NCI-H2029 treated with DMSO at 0.1 percent for 48 hours (cell line): ENCODE measurements around the gene ADGRD2.

ENCODE experiments used
- DNase-seq: peaks from one replicate; lab custom pipeline; 2025; lab: John Stamatoyannopoulos, UW

The ADGRD2 gene

DNA sequence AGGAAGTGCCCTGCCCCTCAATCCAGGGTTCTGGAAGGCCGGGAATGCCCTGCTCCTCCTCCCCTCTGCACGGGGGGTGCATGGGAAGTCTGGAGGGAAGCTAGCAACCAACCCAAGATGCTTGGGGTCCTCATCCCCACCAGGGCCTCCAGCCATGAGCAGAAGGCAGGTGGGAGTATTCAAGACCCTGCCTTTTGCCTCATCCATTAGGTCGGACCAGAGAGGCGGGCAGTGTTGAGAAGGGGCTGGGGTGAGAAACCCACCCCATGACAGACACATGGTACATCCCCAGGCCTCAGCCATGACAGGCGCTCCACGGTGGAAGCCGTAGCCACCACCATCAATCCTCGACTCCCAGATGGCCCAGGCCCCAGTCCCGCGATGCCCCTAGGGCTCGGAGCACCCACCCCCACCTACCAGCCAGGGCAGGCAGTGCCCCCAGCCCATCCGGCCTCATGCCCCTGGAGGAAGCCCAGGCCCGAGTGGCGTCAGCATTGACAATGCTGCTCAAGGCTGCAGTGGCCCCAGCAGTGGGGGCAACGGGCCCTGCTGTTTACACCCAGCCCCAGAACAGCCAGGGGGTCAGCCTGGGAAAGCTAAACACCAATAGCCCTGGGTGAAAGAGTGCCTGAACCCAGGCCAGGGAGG lies 48.4 kb downstream of the ADGRD2 start:
- no peak for DNase-seq

- no peak for DNase-seq
Measured at GRCh38 chr9:124499216-124499615, 49.0 kb downstream of the ADGRD2 start.

GRCh38 chr9:124500028-124500795 lies 50.0 kb downstream of the ADGRD2 start:
- no peak for DNase-seq

GRCh38 chr9:124500796-124501611 lies 50.8 kb downstream of the ADGRD2 start:
- DNase-seq: no peak

DNA sequence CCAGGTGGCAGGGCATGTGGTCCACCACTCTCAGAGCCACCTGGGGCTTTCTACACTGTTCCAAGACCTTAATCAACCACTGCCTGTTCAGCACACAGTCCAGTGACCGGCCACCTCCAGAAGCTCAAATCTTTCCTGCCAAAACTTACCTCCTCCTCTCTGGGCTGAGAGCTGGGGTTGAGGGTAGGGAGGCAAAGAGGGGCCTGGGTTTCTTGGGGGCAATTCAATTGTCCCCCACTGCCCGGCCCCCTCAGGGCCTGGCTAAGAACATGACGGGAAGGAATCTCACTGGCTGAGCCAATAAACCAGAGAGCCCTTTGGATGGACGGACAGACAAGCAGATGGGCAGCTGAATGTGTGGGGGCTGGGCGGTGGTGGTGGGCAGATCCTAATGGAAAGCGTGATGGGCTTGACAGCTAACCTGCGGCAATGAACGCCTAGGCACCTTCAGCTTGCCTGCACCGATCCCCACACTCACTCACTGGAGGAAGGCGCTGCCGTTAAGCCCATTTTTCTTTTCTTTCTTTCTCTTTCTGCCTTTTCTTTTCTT lies 51.6 kb downstream of the ADGRD2 start:
- DNase-seq: no peak

DNA sequence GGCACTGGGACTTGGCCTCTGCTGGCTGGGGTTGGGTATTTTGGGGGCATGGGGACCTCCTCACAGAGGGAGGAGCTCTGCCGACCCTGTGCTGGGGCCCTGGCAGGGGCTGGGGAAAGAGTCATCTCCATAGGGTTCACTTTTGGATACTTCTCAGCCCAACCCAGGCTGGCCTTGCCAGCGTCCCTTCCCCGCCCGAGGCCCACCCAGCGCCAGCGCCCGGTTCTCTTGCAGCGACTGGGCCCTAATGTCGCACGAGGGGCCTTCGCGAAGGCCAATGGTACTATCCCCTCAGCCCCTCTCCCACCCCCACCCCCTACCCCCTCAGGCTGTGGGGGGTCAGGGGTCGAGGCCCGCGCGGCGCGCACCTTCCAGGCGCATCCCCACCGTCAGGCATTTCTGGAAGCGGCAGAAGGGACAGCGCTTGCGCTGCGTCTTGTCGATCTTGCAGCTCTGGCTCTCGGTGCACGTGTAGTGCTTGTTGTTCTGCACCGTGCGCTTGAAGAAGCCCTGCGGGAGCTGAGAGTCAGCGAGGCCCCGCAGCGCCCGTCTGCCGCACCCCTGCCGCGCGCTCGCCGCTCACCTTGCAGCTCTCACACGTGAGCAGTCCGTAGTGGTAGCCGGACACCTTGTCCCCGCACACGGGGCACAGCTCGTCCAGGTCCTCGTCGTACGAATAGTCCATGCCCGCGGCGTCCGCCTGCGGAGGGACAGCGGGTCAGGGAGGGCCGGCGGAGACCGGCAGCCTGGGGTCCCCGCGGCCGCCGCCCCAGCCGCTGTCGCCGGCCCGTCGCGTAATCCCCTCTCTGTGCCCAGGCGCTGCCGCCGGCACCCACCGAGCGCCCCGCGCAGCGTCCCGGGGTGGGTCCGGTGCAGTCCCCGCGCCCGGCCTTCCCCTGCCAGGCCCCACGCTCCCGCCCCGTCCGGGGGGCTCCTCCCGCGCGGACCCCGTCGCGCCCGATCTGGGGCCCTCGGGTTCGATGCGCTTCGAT lies 52.8 kb downstream of the ADGRD2 start:
- no peak for DNase-seq

DNA sequence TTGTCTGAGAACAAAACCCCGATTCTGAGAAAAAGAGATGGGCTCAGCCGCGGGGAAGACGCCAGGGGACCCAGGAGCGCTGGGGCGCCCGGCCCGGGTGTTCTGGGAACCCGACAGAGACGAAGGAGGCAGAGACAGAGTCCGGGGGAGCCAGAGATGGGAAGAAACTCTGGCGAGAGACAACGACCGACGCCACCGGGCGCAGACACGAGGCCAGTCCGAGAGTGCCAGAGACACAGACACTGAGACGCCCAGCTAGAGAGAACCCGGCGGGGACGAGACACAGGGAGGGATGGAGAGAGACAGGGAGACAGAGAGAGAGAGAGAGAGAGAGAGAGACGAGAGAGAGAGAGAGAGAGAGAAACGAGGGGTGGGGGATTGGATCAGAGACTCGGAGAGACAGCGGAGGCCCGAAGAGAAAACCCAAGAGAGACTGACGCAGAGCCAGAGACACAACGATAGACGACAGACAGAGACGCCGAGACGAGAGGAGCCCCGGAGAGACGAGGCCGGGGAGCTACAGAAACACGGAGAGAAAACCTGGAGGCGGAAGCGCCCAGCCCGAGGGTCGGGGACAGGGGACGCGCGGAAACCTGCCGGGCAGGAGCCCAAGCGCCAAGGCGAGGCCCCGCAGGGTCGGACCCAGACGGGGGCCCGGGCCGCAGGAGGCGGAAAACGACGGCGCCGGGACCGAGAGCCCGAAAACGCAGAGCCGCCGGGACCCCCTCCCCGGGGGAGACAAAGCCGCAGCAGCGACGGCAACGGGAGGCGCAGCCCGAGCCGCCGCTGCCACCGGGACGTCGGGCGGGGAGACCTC lies 53.7 kb downstream of the ADGRD2 start:
- DNase-seq: no peak

DNA sequence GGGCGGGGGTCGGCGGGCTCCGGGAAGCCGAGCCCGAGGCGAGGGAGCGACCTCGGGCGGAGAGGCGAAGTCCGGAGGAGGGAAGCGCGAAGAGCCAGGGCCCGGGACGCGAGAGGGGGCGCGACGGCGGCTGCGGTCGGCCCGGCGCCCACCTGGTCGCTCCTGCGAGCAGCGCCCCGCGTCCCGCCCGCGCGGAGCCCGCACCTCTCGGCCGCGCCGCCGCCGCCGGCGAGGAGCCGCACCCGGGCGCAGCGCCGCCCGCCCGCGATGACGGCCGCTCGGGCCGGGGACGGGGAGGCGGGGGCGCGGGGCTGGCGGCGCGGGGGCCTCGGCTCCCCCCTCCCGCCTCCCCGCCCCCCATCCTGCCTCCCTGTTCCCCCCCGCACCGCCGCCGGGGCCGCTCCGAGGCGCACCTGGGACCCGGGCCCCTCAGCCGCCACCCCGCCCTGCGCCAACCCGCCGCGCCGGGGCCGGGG lies 54.3 kb downstream of the ADGRD2 start:
- DNase-seq: no peak

DNA sequence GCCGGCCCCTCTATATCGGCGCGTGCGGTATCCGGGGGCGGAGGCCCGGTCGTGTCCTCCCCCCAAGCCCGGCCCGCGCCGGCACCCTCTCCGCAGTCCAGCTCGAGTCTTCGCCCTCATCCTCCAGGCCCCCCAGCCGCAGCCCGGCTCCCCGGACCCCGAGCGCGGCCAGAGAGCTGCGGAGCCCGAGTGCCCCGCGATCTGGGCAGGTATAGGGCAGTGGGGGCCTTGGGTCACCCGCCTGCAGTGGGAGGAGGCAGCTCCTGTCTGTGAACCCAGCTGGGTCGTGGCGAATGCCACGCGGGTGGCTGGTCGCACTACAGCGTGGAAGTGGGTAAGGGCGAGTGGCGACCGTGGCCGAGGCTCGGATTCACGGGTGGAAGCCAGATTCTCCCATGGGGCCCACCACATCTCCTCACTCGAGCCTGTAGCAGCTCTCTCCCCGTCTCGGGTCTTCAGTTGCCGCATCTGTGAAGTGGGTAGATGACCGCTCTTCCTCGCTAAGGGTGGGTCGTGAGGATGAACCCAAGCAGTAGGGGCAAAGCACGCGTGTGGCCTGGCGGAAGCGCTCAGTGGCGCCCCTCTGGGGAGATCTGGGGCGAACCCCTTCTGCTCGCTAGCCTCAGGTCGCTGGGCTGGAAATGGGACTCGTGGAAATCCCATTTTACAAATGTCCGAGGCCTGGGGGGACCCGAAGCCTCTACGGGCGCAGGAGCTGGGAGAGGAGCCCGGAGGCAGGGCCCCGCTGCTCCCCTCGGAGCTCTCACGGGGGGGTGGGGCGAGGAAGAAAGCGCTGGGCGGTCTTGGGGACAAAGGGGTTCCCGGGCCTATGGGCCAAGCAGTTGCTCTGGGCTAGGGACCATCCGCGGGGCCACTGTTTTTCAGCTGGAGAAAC lies 55.0 kb downstream of the ADGRD2 start:
- no peak for DNase-seq

DNA sequence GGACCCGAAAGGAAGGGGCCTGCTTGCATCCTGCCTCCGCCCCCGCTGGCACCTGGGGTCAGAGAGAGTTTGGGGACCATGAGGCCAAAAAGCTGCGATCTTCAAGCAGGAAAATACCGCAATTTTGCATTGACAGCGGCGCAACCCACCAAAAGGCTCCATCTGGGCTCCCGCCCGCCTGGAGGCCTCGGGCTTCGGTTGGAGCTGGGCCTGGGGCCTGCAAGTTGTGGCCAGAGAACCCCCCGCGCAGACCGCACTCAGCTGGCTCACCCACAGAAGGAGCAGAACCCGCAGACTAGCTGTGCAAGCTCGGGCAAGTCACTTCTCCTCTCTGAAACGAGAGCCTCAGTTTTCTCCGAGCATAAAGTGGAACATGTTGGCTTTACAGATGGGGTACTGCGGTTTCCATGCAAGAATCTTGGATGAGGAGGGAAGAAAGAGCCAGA lies 55.7 kb downstream of the ADGRD2 start:
- DNase-seq: no peak

DNA sequence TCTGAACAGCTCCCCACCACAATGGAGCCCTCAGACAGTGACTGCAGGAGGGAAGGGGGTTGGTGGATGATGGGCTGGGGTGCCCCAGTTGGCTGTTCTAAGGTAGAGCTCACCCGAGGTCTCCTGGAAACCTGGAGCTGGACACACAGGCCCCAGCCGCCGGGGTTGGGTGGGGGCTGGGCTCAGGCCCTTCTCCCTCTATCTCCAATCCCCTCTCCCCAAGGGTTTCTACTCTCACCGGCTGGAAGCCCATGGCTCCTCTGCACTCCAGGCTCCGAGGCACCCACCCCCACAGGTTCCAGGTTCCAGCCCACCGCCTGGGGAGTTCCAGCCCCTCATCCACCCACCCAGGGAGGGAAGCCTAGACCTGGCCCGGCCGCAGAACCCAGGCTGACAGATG lies 56.2 kb downstream of the ADGRD2 start:
- no peak for DNase-seq

- no peak for DNase-seq
Measured at GRCh38 chr9:124506931-124507879, 57.0 kb downstream of the ADGRD2 start, which contains the start of gene NR5A1. Gene NR5A1, minus strand, starts transcription at chr9:124507399. Its CDS starts 4,004 bp downstream, at chr9:124503395.

GRCh38 chr9:124507880-124508423 lies 57.7 kb downstream of the ADGRD2 start:
- no peak for DNase-seq

- no peak for DNase-seq
Measured at GRCh38 chr9:124510650-124511425, 60.6 kb downstream of the ADGRD2 start.

DNA sequence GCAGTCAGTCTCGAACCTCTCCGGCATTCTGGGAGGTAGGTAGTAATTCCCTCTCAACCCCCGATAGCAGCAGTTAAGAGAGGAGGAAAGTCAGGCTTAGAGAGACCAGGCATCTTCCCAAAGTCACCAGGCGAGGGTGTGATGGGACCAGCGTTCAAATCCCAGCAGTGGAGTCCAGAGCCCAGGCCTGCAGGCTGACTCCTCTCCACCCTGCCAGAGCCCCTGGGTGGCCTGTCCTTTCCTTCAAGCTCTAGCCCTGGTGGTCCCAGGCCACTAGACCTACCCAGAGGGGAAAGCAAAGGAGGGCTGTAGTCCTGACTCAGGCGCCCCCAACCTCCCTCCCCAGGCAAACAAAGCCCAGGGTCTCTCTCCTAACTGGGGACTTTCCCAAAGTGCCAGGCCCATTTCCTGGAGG lies 61.2 kb downstream of the ADGRD2 start:
- DNase-seq: no peak

DNA sequence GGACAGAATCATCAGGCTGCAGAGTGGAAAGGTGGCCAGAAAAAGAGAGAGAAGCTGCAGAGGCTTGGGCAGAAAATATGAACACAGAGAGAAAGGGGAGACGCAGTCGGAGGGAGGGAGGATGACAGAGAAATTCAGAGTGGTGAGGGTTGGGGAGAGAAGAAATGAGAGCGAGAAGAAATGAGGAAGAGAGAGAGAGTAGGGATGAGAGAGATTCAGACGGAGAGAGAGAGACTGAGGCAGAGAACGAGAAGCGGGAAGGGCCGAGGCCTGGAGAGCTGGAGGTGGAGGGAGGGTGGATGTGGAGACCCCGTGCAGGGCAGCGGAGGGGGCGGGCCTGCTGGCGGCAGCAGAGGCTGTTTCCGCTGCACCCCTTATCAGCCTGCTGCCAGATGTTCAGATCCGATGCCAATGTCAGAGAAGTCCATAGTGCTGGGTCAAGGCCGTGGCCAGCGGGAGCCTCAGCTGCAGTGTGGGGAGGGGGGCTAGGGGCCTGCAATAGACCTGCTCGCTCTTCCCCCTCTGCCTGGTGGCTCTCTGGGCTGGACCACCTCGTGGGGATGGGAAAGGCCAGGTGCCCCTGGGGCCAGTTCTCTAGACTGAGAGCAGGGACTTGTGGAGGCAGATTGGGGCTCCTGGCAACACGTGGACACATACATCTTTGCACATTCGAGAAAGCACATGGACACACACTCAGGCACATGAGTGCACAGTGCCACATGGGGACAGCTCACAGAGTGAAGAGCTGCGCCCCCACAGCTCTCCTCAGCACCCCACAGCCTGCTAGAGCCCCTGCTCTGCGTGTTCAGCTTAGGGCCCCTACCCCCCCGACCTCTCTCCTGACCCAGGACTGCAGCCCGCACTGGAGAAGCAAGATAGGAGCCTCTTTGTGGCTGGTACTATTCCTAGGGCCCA lies 61.9 kb downstream of the ADGRD2 start:
- DNase-seq: no peak
